IMR-90 (cell line): ENCODE data around the gene ZNF556. TPM values are rescaled to one million over a fixed set of nuclear protein-coding genes. Genes with fewer than 3 reads are reported as not detected.

ENCODE experiments used
- ATAC-seq: fragments of 200-7000 bp; cut with Tn5 transposase; 2 replicates; pipeline ENCODE4 v1.9.1; 2020; ENCODE audit warnings: low read depth, mild to moderate bottlenecking, moderate library complexity
- BruUV-seq: library from RNA; stranded (reverse); fragments of 400-500 nt; replicated peaks from 2 replicates; lab custom pipeline; 2021; lab: Mats Ljungman, UMichigan
- CTCF ChIA-PET: fragments of 300-600 bp; formaldehyde crosslinking; extraction: SDS; loops from one replicate; lab custom pipeline; 2021; ENCODE audit warnings: antibody characterized with exemption; lab: Yijun Ruan, JAX
- POLR2A ChIA-PET: fragments of 300-600 bp; sonication (Branson Sonifier 250); formaldehyde crosslinking; loops from one replicate; lab custom pipeline; 2022; ENCODE audit warnings: antibody characterized with exemption; ENCODE audit not compliant: unreplicated experiment; lab: Charles Lee
- DNase-seq: peaks from one replicate; pipeline ENCODE4 v3.0.0; 2013
- H2AFZ ChIP-seq: replicated peaks from 2 replicates; pipeline ENCODE3; 2013; ENCODE audit warnings: low read length, mild to moderate bottlenecking; ENCODE audit not compliant: poor library complexity
- H2AK5ac ChIP-seq: 2 replicates; pipeline ENCODE4 v1.6.1; 2013; ENCODE audit warnings: low read depth, low read length, inconsistent platforms
- H2AK9ac ChIP-seq: replicated peaks from 2 replicates; pipeline ENCODE3; 2013; ENCODE audit warnings: mild to moderate bottlenecking, low read depth, low read length, moderate library complexity; ENCODE audit not compliant: poor library complexity
- H2BK120ac ChIP-seq: 2 replicates; pipeline ENCODE4 v1.6.1; 2013; ENCODE audit warnings: low read depth, low read length, inconsistent platforms
- H2BK15ac ChIP-seq: 3 replicates; pipeline ENCODE4 v1.6.1; 2013; ENCODE audit warnings: low read depth, low read length, inconsistent platforms
- H2BK20ac ChIP-seq: 2 replicates; pipeline ENCODE4 v1.6.1; 2013; ENCODE audit warnings: low read depth, mild to moderate bottlenecking, inconsistent platforms, low read length, moderate library complexity
- H2BK5ac ChIP-seq: 2 replicates; pipeline ENCODE4 v1.6.1; 2013; ENCODE audit warnings: mild to moderate bottlenecking, low read depth, low read length, inconsistent platforms; ENCODE audit not compliant: poor library complexity, severe bottlenecking
- H3K14ac ChIP-seq: replicated peaks from 2 replicates; pipeline ENCODE4 v1.6.1; 2013; ENCODE audit warnings: low read depth, low read length, inconsistent platforms
- H3K18ac ChIP-seq: 2 replicates; pipeline ENCODE4 v1.6.1; 2013; ENCODE audit warnings: low read depth, low read length, control low read depth
- H3K23ac ChIP-seq: 2 replicates; pipeline ENCODE4 v1.6.1; 2013; ENCODE audit warnings: low read depth, low read length, inconsistent platforms
- H3K27ac ChIP-seq: 2 replicates; pipeline ENCODE4 v1.5.1; 2013; ENCODE audit warnings: mild to moderate bottlenecking, control low read depth, low read length; ENCODE audit not compliant: insufficient read depth
- H3K27me3 ChIP-seq: 2 replicates; pipeline ENCODE4 v1.6.1; 2013; ENCODE audit warnings: low read length; ENCODE audit not compliant: control insufficient read depth, insufficient read depth
- H3K36me3 ChIP-seq: 2 replicates; pipeline ENCODE4 v1.6.1; 2013; ENCODE audit warnings: low read length, mixed read lengths; ENCODE audit not compliant: control insufficient read depth, insufficient read depth
- H3K4ac ChIP-seq: 2 replicates; pipeline ENCODE4 v1.6.1; 2013; ENCODE audit warnings: low read depth, low read length, inconsistent platforms
- H3K4me1 ChIP-seq: 2 replicates; pipeline ENCODE4 v1.6.1; 2013; ENCODE audit warnings: low read length, mixed read lengths; ENCODE audit not compliant: control insufficient read depth, insufficient read depth
- H3K4me2 ChIP-seq: 2 replicates; pipeline ENCODE4 v1.6.1; 2013; ENCODE audit warnings: low read depth, mild to moderate bottlenecking, control low read depth, low read length, moderate library complexity
- H3K4me3 ChIP-seq: 2 replicates; pipeline ENCODE4 v1.5.1; 2013; ENCODE audit warnings: low read depth, mild to moderate bottlenecking, control low read depth, low read length, moderate library complexity; ENCODE audit not compliant: insufficient read depth
- H3K56ac ChIP-seq: 2 replicates; pipeline ENCODE4 v1.6.1; 2013; ENCODE audit warnings: low read length, inconsistent platforms; ENCODE audit not compliant: insufficient read depth; ENCODE audit errors: extremely low read depth
- H3K79me1 ChIP-seq, 2 experiments: 2 replicates each; pipeline ENCODE4 v1.6.1; 2013; ENCODE audit warnings: low read length in 2 of 2, inconsistent platforms in 1 of 2, low read depth in 1 of 2
- H3K9ac ChIP-seq: 2 replicates; pipeline ENCODE4 v1.6.1; 2013; ENCODE audit warnings: low read depth, low read length, control low read depth
- H3K9me1 ChIP-seq: 2 replicates; pipeline ENCODE4 v1.6.1; 2013; ENCODE audit warnings: low read length, inconsistent platforms; ENCODE audit not compliant: insufficient read depth
- H3K9me3 ChIP-seq: 2 replicates; pipeline ENCODE4 v1.6.1; 2013; ENCODE audit warnings: low read length; ENCODE audit not compliant: control insufficient read depth, insufficient read depth
- H4K20me1 ChIP-seq: 2 replicates; pipeline ENCODE4 v1.6.1; 2013; ENCODE audit warnings: low read length, inconsistent platforms; ENCODE audit not compliant: insufficient read depth
- H4K5ac ChIP-seq: 2 replicates; pipeline ENCODE4 v1.6.1; 2013; ENCODE audit warnings: mild to moderate bottlenecking, low read depth, low read length, control low read depth
- H4K8ac ChIP-seq, 2 experiments: 2 replicates each; pipeline ENCODE4 v1.6.1; 2013; ENCODE audit warnings: low read depth in 2 of 2, low read length in 2 of 2, control low read depth in 1 of 2, inconsistent platforms in 1 of 2
- H4K91ac ChIP-seq: 2 replicates; pipeline ENCODE4 v1.6.1; 2013; ENCODE audit warnings: low read depth, low read length, inconsistent platforms; ENCODE audit not compliant: insufficient read depth
- BHLHE40 ChIP-seq: fragments of 150-350 bp; IDR thresholded peaks from 2 replicates; pipeline ENCODE4 v1.6.1; 2016; ENCODE audit warnings: mild to moderate bottlenecking, low read depth, low read length
- CEBPB ChIP-seq: IDR thresholded peaks from 2 replicates; pipeline ENCODE4 v1.6.1; 2012; ENCODE audit warnings: low read depth, low read length, improper control_type of control experiment
- CHD1 ChIP-seq: IDR thresholded peaks from 2 replicates; pipeline ENCODE4 v1.6.1; 2012; ENCODE audit warnings: low read depth, low read length, improper control_type of control experiment
- CTCF ChIP-seq: conservative IDR thresholded peaks from 2 replicates; pipeline ENCODE4 v1.5.1; 2012; ENCODE audit warnings: mild to moderate bottlenecking, low read depth, low read length, improper control_type of control experiment
- ELK1 ChIP-seq: fragments of 150-350 bp; IDR thresholded peaks from 2 replicates; pipeline ENCODE4 v1.6.1; 2016; ENCODE audit warnings: low read depth, mild to moderate bottlenecking, low read length, moderate library complexity, borderline replicate concordance
- FOS ChIP-seq: fragments of 150-350 bp; IDR thresholded peaks from 2 replicates; pipeline ENCODE4 v1.6.1; 2016; ENCODE audit warnings: low read depth, low read length
- MAFK ChIP-seq: IDR thresholded peaks from 2 replicates; pipeline ENCODE4 v1.6.1; 2012; ENCODE audit warnings: low read depth, low read length, improper control_type of control experiment
- MAZ ChIP-seq: IDR thresholded peaks from 2 replicates; pipeline ENCODE4 v1.6.1; 2012; ENCODE audit warnings: low read depth, mild to moderate bottlenecking, low read length, improper control_type of control experiment, moderate library complexity, borderline replicate concordance
- MXI1 ChIP-seq: IDR thresholded peaks from 2 replicates; pipeline ENCODE4 v1.6.1; 2012; ENCODE audit warnings: low read depth, mild to moderate bottlenecking, low read length, moderate library complexity, borderline replicate concordance
- NFE2L2 ChIP-seq: fragments of 150-350 bp; IDR thresholded peaks from 2 replicates; pipeline ENCODE4 v1.6.1; 2016; ENCODE audit warnings: low read depth, mild to moderate bottlenecking, low read length
- POLR2A ChIP-seq: IDR thresholded peaks from 2 replicates; pipeline ENCODE4 v1.6.1; 2012; ENCODE audit warnings: mild to moderate bottlenecking, low read depth, low read length
- RAD21 ChIP-seq: IDR thresholded peaks from 2 replicates; pipeline ENCODE4 v1.6.1; 2012; ENCODE audit warnings: low read length, improper control_type of control experiment
- RCOR1 ChIP-seq: IDR thresholded peaks from 2 replicates; pipeline ENCODE4 v1.6.1; 2012; ENCODE audit warnings: mild to moderate bottlenecking, low read length, improper control_type of control experiment; ENCODE audit not compliant: insufficient replicate concordance
- RFX5 ChIP-seq: IDR thresholded peaks from 2 replicates; pipeline ENCODE4 v1.8.0; 2012; ENCODE audit warnings: low read depth, mild to moderate bottlenecking, low read length, moderate library complexity
- SMC3 ChIP-seq: fragments of 150-350 bp; IDR thresholded peaks from 2 replicates; pipeline ENCODE4 v1.6.1; 2016; ENCODE audit warnings: low read depth, mild to moderate bottlenecking, antibody characterized with exemption, low read length, moderate library complexity
- USF2 ChIP-seq: fragments of 150-350 bp; IDR thresholded peaks from 2 replicates; pipeline ENCODE4 v1.6.1; 2017; ENCODE audit warnings: mild to moderate bottlenecking, antibody characterized with exemption, low read length, low read depth
- WGBS, 2 experiments: methylation state at CpG; one replicate each; pipeline versions ENCODE4 v1.1.5 to v1.1.7; 2013; ENCODE audit warnings: missing lambda C conversion rate in 2 of 2; ENCODE audit not compliant: insufficient read length in 1 of 2; ENCODE audit errors: extremely low coverage in 2 of 2; 5-methylcytosine and 5-hydroxymethylcytosine counted together
- dilution Hi-C: fragments of 300-500 bp; cut with HindIII; formaldehyde crosslinking; loops from one replicate; pipeline ENCODE4 v1.14.3; 2018; ENCODE audit warnings: low sequenced_read_pairs; ENCODE audit not compliant: unreplicated experiment
- in situ Hi-C: fragments of 300-500 bp; cut with MboI; formaldehyde crosslinking; loops from 3 replicates; pipeline ENCODE4 v1.14.3; 2019; ENCODE audit warnings: low sequenced_read_pairs, inconsistent platforms, mixed read lengths
- intact Hi-C: fragments of 100-400 bp; cut with micrococcal nuclease; formaldehyde crosslinking; loops from 2 replicates; pipeline ENCODE4 v1.10.0; 2022
- polyA plus RNA-seq, 3 experiments: library from polyadenylated mRNA; depleted of rRNA; stranded (reverse); fragments of >200 nt; gene quantifications; 2 replicates each; pipeline ENCODE4 v1.2.3, GENCODE V29; 2012; ENCODE audit warnings: low replicate concordance in 1 of 3
- total RNA-seq: library from RNA; depleted of rRNA; stranded (reverse); fragments of >200 nt; gene quantifications from 2 replicates; pipeline ENCODE4 v1.2.3, GENCODE V29; 2012

Gene ZNF556
- total and polyA plus RNA-seq, 2 of the 4 experiments (the other 2 are of a cell fraction): not detected

- ChIA-PET CTCF (no interaction called here), POLR2A (no interaction called here)
- H3K36me3 ChIP-seq: no peaks in the 10 kb centered on the region
- in situ Hi-C loops: no loop called here
- H2AK5ac ChIP-seq: no peak overlapping the region
- H2BK120ac ChIP-seq: no peak overlapping the region
- dilution Hi-C loops: no loop called here
- no TSS peak for BruUV-seq
- H3K56ac ChIP-seq: no peak overlapping the region
- H3K4me1 ChIP-seq: no peaks in the 10 kb centered on the region
- no peak overlapping the region for H4K5ac ChIP-seq
- WGBS, 2 experiments: 68% methylated on average over 11 of the region's 17 CpGs; no CpG with 5 or more reads in 1 of the 2 experiments
- H4K8ac ChIP-seq: no peak overlapping the region
- H3K23ac ChIP-seq: no peak overlapping the region
- no peak overlapping the region for H4K91ac ChIP-seq
- no peak for ATAC-seq
- peaks cover 1% of the 10 kb centered on the region; the same call in 1 of the 2 replicates for H3K9me3 ChIP-seq
- no peak for TF ChIP-seq BHLHE40
- TF ChIP-seq NFE2L2: no peak
- TF ChIP-seq RCOR1: no peak
- no peak for TF ChIP-seq CHD1
- no peak for TF ChIP-seq MAZ
- TF ChIP-seq POLR2A: no peak
- no peak for TF ChIP-seq MXI1
- no peak for TF ChIP-seq SMC3
- TF ChIP-seq USF2: no peak
- TF ChIP-seq FOS: no peak
- TF ChIP-seq CTCF: no peak
- no peak for TF ChIP-seq RFX5
- no peak for TF ChIP-seq RAD21
- TF ChIP-seq CEBPB: no peak
- TF ChIP-seq ELK1: no peak
- no peak for TF ChIP-seq MAFK
- H2AFZ ChIP-seq: no peak overlapping the region
- no peak overlapping the region for H3K4ac ChIP-seq
- intact Hi-C loops: no loop called here
- H2BK5ac ChIP-seq: no peak overlapping the region
- H3K9ac ChIP-seq: no peak overlapping the region
- H3K79me1 ChIP-seq: no peaks in the 10 kb centered on the region
- H3K14ac ChIP-seq: no peak overlapping the region
- no peak overlapping the region for H3K18ac ChIP-seq
- H3K27ac ChIP-seq: no peak overlapping the region
- no peak overlapping the region for H2AK9ac ChIP-seq
- no peak for DNase-seq
- H2BK20ac ChIP-seq: no peak overlapping the region
- no peak overlapping the region for H3K4me2 ChIP-seq
- no peaks in the 10 kb centered on the region for H3K9me1 ChIP-seq
- H4K20me1 ChIP-seq: no peaks in the 10 kb centered on the region
- no peak overlapping the region for H3K4me3 ChIP-seq
- no peaks in the 10 kb centered on the region for H3K27me3 ChIP-seq
- no peak overlapping the region for H2BK15ac ChIP-seq
These were observed 18.6 kb downstream of the ZNF556 start for GRCh38 chr19:2885736-2886135.
